HG02970 (cell line): ENCODE results near the gene DOCK3.

Experiments
- ATAC-seq: cut with Tn5 transposase; IDR thresholded peaks from one replicate; pipeline ENCODE4 v1.9.1; 2021; ENCODE audit warnings: mild to moderate bottlenecking, moderate library complexity, moderate number of reproducible peaks; ENCODE audit not compliant: unreplicated experiment, low FRiP score

Gene DOCK3

GRCh38 chr3:50674349-50675178 lies at the start of gene DOCK3:
DOCK3 (plus strand) TSS chr3:50674927; CDS start chr3:50675264, 337 bp downstream.
- no peak for ATAC-seq

- ATAC-seq = no peak
Observed at GRCh38 chr3:50625231-50626182, 49.2 kb upstream of the DOCK3 start.

GRCh38 chr3:50626401-50626800 lies 48.3 kb upstream of the DOCK3 start:
- no peak for ATAC-seq

DNA sequence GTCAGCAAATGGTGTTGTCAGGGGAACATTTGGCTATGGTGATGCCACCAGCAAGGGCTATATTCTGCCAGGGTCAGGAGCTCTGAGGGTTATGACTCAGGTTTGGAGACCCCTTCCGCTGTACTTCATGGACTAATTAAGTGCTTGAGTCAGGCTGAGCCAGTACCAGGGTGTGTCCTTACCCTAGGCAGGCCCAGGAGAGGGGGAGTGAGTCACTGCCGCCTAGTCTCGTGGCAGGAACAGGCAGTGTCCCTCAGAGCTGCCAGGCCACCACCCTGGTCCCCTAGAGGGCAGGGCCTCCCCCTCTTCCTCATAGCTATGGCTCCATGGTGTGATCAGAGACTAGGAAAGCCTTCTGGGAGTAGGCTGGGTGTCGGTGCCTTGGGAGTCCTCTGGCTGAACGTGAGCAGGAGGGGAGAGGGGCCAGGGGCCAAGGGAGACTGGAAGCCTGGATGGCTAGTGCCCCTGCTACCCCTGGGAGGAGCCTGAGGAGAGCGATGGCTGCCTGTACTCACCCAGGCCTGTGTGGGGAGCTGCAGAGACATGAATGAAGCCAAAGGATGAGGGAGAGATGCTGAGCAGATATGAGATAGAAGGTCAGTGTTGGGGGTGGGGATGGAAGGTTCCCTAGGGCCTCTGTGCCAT lies 47.2 kb upstream of the DOCK3 start:
- ATAC-seq = no peak

DNA sequence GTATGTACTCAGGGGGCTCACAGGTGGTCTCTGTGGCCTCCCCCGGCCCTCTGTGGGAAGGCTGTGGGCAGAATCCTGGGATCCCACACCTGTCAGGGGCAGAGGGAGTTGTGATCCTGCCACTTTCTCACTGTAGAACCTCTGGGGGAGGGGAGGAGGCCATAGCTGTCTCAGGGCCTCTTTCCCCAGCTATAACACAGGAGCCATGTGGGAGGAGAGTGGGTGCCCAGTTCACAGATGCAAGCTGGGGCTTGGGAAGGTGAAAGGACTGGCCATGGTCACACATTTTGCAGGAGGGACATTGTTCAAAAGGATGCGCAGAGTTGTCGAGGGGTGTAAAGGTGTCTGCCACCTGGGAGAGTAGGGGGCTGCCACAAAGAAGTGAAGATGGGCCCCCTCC lies 46.1 kb upstream of the DOCK3 start:
- no peak for ATAC-seq

- no peak for ATAC-seq
Observed at GRCh38 chr3:50630394-50630793, 44.3 kb upstream of the DOCK3 start.

DNA sequence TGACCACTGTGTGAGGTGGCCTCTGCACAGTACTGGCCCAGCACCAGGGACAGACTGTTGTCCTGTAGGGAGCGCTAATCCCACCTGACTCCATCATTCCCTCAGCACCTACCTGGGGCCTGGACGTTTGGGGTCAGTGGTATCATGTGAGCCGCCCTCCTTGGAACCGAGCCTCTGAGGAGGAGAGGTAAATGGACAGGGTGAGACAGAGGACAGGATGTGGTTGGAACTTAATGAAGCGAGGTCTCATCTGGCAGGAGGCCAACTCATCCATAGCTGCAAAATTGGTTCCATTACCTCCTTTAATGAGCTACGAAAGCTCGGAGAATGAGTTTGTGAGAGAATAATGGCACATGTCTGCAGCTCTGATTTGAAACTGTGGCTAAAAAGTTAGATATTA lies 43.9 kb upstream of the DOCK3 start:
- no peak for ATAC-seq

- no peak for ATAC-seq
Observed at GRCh38 chr3:50632450-50632849, 42.3 kb upstream of the DOCK3 start.

DNA sequence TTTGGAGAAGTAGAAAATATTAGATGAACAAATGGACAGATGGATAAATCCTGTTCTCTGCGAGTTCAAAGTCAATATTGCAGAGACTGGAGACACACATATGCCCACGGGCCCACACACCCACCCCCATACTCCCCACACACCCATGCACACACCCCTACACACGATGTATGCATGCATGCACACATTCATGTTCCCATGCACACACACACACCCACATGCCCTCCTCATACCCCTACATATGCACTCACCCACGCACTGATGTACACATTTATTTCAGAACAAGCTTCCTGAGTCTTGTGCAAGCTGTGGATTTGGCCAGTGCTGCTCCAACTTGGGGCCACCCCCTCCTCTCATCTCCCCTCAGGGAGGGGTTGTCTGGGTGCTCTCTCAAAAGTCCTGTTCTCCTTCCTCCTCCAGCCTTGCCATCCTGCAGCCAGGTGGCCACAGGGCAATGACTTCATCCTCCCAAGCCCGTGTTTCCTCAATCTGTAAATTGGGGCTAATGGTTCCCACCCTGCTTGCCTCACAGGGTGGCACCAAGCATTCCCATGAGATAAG lies 41.4 kb upstream of the DOCK3 start:
- no peak for ATAC-seq

- ATAC-seq = no peak
Observed at GRCh38 chr3:50635066-50635465, 39.7 kb upstream of the DOCK3 start.

- ATAC-seq = no peak
Observed at GRCh38 chr3:50637011-50637410, 37.7 kb upstream of the DOCK3 start.

DNA sequence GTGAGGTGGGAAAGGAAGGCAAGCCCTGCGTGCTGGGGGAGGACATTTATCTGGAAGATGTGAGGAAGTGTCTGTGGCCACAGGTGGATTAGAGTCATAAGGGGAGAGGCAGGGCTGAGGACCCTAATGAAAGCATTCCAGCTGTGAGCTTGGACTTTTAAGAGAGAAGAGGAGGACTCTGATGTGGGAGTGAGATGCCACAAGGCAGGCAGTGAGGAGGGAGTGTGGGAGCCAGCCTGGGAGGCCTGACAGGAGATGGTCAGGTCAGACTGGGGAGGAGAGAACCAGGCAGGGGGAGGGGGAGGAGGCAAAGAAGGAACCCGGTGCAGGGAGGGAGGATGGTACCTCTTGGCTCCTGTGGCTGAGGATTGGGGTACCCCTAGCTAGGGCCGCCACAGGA lies 36.8 kb upstream of the DOCK3 start:
- ATAC-seq = no peak

DNA sequence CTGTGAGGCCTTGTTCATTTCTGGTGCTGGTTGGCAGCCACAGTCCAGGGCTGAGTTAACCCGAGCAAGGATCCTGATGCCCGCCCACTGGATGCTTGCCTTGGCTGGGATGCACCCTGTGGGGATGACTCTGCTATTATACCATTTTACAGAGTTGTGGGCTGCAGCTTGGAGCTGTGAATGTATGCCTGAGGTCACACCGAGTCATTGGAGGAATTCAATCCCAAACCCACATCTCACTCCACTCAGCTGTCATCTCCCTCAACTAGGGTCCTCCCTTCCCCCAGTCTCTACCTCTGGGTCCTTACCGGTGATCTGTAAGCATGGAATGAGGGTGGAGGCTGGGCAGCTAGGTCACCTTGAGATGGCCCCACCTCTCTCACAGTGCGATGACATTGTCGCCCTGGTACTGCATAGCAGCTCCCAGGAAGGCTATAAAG lies 35.7 kb upstream of the DOCK3 start:
- ATAC-seq = no peak

- no peak for ATAC-seq
Observed at GRCh38 chr3:50642382-50642781, 32.3 kb upstream of the DOCK3 start.

GRCh38 chr3:50644561-50644960 lies 30.2 kb upstream of the DOCK3 start:
- ATAC-seq = no peak

GRCh38 chr3:50645378-50645777 lies 29.3 kb upstream of the DOCK3 start:
- ATAC-seq = no peak

DNA sequence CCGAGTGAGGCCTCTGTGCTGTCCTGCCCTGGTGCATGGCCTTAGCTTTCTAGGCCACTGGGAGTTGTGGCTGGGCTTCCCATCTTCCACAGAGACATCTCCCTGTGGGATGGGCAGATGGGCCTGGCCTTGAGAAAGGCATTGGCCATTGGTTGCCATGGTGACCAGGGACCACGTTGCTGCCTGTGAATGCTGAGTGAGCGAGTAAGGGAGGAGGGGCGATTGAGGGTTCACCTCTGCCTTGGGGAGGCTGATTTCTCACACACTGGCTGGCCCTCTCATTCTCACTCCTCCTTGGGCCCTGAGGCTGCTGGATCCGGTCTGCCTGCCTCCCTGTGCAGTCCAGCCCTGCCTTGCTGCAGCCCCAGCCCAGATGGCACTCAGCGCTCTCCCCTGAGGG lies 26.4 kb upstream of the DOCK3 start:
- no peak for ATAC-seq

GRCh38 chr3:50648944-50649343 lies 25.8 kb upstream of the DOCK3 start:
- no peak for ATAC-seq

DNA sequence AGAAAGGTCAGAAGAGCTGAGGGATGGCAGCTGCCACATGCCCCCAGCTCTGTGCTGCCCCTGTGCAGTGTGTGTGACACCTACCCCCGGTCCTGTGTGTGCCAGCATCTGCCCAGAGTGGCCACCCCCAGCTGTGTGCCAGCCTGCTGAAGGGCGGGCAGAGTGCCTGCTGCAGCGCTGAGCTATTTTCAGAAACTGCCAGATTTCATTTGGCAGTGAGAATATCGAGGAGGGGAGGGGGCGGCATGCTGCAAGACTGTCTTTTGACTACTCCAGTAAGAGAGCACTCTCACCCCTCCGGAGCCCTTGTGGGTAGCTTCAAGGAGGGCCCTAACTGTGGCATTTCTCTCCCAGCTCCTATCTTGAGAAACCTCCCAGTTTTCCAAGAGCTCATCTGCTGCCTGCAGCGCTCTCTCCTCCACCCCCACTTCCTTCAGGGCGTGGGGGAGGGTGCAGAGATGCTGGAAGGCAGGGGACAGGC lies 25.2 kb upstream of the DOCK3 start:
- no peak for ATAC-seq

DNA sequence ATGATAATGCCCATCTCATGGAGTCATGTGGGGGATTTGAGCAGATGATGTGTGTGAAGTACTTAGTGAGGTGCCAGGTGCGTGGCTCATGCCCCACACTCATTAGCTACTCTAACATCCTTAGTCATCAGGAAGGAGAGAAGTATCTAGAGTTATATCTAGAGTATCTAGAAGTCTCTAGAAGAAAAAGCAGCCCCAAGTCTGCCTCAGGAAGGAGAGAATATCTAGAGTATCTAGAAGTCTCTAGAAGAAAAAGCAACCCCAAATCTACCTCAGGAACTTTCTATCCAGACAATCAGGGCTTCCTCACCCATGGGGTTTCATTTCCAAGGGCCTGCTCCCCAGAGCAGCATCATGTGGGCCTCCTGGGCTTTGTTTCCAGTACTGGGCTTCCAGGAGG lies 24.7 kb upstream of the DOCK3 start:
- no peak for ATAC-seq
